IPS DF 6.9 (cell line): ENCODE measurements around the gene E2F2.
"Not testable (repeated sequence)": the region's sequence is repeated elsewhere in the genome, so short reads cannot be mapped to it uniquely, and the experiment has no call there.

Experiments
- DNase-seq: peaks from one replicate; pipeline ENCODE4 v3.0.0-alpha.2; 2013; ENCODE audit warnings: low read depth, low spot score
- H3K27ac ChIP-seq: one replicate; pipeline ENCODE4 v1.5.1; 2013; ENCODE audit warnings: low read length, control low read depth
- H3K27me3 ChIP-seq: 2 replicates; pipeline ENCODE4 v1.6.1; 2013; ENCODE audit warnings: mild to moderate bottlenecking, low read length; ENCODE audit not compliant: control insufficient read depth, insufficient read depth
- H3K36me3 ChIP-seq: 2 replicates; pipeline ENCODE4 v1.6.1; 2013; ENCODE audit warnings: low read length; ENCODE audit not compliant: control insufficient read depth, insufficient read depth
- H3K4me1 ChIP-seq: 2 replicates; pipeline ENCODE4 v1.6.1; 2013; ENCODE audit warnings: low read length; ENCODE audit not compliant: control insufficient read depth, insufficient read depth
- H3K4me3 ChIP-seq: 2 replicates; pipeline ENCODE4 v1.5.1; 2013; ENCODE audit warnings: mild to moderate bottlenecking, low read length
- H3K9me3 ChIP-seq: 2 replicates; pipeline ENCODE4 v1.6.1; 2013; ENCODE audit warnings: low read length, inconsistent platforms; ENCODE audit not compliant: control insufficient read depth, insufficient read depth
- WGBS: extraction: QIAGEN DNeasy Blood & Tissue Kit; methylation state at CpG from one replicate; pipeline ENCODE4 v1.1.7; 2013; ENCODE audit warnings: mixed read lengths, missing lambda C conversion rate; ENCODE audit not compliant: insufficient read length, insufficient coverage; 5-methylcytosine and 5-hydroxymethylcytosine counted together

E2F2 gene

DNA sequence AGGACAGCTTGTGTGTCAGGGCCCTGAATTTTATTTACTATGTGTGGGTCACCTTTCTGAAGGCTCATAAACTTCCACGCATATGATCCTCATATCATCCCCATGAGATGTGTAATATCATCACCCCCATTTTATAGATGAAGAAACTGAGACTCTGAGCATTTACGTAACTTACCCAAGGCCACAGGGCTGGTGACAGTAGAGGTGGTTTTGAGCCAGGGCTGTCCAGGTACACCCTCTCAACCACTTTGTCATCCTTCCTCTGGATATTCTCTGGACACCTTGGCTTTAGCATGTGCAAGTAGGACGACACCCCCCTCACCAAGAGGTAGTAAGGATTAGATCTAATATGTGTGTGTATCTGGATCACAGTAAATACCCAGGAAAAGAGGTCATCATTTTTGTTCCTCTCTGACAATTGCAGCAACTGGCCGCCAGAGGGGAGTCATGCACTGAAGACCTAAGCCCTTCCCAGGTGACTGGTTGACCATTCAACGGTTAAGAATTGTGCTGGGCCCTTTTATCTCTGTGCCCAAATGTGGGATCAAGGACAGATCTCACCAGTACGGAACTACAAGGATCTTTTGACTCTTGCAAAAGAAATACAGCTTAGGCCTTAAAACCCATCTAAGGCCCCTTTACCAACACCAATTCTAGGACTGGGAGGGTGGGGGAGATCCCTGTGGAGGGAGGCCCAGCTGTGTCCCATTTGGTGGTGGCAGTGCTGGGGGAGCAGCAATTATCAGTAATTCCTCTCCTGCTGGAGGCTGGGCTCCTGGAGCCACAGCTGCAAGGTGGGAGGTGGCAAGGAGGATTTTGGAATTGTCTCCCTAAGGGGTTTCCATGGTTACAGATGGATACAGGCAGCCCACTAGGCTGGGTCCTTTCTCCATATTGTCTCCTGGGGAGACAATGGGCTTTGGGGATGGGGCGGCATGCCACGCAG, 13.7 kb upstream of the E2F2 start:
- Histone ChIP-seq H3K27ac (no peak overlapping the region), H3K27me3 (no peaks in the 10 kb centered on the region), H3K4me3 (no peak overlapping the region), H3K36me3 (no peaks in the 10 kb centered on the region), H3K9me3 (no peaks in the 10 kb centered on the region), H3K4me1 (peaks cover 4% of the 10 kb centered on the region)
- no peak for DNase-seq
- no CpG with 5 or more reads among the region's 8 CpGs for WGBS

DNA sequence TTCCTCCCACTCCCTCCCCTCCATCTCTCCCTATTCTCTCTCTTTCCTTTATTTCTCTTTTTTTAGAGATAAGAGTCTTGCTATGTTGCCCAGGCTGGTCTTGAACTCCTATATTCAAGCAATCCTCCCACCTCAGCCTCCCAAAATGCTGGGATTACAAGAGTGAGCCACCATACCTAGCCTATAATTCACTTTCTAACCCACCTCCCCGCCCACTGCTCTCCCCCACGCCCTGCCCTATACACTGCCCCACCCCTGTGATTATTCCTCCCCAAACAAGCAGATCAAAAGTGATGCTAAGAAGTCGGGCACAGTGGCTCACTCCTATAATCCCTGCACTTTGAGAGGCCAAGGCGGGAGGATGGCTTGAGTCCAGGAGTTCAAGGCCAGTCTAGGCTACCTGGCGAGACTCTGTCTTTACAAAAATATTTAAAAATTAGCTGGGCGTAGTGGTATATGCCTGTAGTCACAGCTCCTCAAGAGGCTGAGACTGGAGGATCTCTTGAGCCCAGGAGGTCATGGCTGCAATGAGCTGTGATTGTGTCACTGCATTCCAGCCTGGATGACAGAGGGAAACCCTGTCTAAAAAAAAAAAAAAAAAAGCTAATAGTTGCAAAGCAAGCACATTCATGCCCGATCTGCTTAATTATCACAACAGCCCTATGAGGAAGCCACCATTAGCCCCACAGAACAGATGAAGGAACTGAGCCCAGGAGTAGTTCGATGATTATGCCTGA, 12.8 kb upstream of the E2F2 start:
- DNase-seq, result no peak
- Histone ChIP-seq H3K4me1 (peaks cover 4% of the 10 kb centered on the region), H3K27ac (no peak overlapping the region)

DNA sequence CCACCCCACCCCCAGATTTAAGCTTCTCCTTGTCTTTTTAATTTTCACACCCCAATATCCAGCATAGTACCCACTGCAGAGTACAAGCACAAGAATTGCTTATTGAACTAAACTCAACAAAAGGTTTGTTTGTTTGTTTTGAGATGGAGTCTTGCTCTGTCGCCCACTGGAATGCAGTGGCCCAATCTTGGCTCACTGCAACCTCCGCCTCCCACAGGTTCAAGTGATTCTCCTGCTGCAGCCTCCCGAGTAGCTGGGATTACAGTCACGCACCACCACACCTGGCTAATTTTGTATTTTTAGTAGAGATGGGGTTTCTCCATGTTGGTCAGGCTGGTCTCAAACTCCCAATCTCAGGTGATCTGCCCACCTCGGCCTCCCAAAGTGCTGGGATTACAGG, 11.9 kb upstream of the E2F2 start:
- not testable (repeated sequence) for H3K27ac ChIP-seq, H3K4me3 ChIP-seq, H3K4me1 ChIP-seq, H3K9me3 ChIP-seq, H3K36me3 ChIP-seq, H3K27me3 ChIP-seq, DNase-seq
- no CpG with 5 or more reads among the region's 5 CpGs for WGBS

More for the DNA sequence above, 12.8 kb upstream of the E2F2 start:
- H3K27me3 ChIP-seq, result no peaks in the 10 kb centered on the region
- no peak overlapping the region for H3K4me3 ChIP-seq
- no CpG with 5 or more reads among the region's 8 CpGs for WGBS
- no peaks in the 10 kb centered on the region for H3K9me3 ChIP-seq
- no peaks in the 10 kb centered on the region for H3K36me3 ChIP-seq

DNA sequence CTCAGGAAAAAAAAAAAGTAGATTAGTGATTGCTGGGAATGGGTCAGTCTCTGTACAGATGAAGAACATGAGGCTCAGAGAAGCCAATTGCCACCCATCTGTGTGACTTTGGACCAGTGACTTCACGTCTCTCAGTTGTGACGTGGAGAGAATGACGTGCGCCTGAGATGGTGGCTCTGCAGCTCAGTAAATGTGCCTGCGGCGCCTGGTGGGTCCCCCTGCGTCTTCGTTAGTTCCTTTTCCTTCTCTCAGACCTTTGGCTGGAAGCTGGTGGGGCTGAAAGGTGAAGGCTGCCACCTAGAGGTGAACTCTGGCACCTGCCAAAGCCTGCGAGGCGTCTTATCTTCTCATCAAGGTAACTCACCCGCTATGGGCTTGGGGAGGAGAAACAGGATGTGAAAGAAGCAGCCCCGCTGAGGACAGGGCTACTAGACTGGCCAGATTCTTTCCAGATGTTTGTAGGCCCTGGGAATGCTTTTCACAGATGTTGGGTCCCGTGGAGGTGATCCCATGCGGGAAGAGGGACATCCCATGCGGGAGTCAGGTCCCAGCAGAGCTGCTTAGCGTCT, 8.7 kb upstream of the E2F2 start:
- H3K27me3 ChIP-seq, result no peaks in the 10 kb centered on the region
- no peak overlapping the region for H3K27ac ChIP-seq
- H3K36me3 ChIP-seq, result no peaks in the 10 kb centered on the region
- DNase-seq, result no peak
- H3K4me1 ChIP-seq, result no peaks in the 10 kb centered on the region
- no peak overlapping the region for H3K4me3 ChIP-seq
- H3K9me3 ChIP-seq, result no peaks in the 10 kb centered on the region
- no CpG with 5 or more reads among the region's 16 CpGs for WGBS

DNA sequence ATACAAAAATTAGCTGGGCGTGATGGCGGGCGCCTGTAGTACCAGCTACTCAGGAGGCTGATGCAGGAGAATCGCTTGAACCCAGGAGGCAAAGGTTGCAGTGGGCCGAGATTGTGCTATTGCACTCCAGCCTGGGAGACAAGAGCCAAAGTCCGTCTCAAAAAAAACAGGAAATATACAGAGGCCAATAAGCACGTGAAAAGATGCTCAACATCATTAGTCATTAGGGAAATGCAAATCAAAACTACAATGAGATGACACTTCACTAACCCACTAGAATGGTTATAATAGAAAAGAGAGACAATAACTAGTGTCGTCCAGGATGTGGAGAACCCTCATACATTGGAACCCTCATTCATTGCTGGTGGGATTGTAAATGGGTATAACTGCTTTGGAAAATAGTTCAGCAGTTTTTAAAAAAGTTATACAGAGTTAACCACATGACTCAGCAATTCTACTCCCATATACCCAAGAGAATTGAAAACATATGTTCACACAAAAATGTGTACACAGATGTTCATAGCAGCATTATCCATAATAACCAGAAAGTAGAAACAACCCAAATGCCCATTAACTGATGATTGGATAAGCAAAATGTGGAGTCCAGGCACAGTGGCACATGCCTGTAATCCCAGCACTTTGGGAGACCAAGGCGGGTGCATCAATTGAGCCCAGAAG, 6.4 kb upstream of the E2F2 start:
- no CpG with 5 or more reads among the region's 9 CpGs for WGBS
- no peaks in the 10 kb centered on the region for H3K4me1 ChIP-seq
- no peak for DNase-seq
- no peaks in the 10 kb centered on the region for H3K27me3 ChIP-seq
- H3K27ac ChIP-seq, result no peak overlapping the region
- H3K36me3 ChIP-seq, result no peaks in the 10 kb centered on the region
- H3K4me3 ChIP-seq, result no peak overlapping the region
- no peaks in the 10 kb centered on the region for H3K9me3 ChIP-seq

DNA sequence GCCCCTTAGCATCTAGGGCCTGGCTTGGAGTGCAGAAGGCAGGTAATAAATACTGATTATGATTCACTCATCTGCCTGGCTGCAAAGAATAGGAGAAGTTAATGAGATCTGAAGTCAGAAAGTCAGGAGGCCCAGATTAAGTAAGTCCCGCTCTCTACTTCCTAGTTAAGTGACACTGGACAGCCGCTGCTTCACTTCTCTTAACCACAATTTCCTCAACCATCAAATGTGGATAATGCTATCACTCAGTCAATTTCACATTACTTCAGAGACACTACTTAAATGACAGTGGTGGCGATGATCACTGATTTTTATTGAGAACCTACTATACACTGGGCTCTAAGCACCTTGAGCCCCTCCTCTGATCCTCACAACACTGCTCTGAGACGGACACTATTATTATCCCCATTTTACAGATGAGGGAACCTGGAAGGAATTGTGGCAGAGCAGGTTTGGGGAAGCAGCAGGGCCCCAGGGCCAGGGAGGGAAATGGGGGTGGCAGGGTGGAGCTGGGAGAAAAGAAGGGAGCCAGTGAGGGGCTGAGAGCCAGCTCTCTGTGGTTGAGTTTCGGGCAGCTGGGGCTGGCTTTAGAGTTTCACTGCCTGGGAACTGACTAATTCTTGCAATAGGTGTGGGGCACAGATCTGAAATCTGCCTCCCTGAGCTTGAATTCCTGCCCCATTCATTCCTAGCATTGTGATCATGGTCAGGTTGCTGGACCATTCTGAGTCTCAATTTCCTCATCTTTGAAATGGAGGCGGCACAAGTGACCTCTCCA, 2.4 kb upstream of the E2F2 start:
- no peak overlapping the region for H3K4me3 ChIP-seq
- H3K36me3 ChIP-seq, result no peaks in the 10 kb centered on the region
- H3K27ac ChIP-seq, result no peak overlapping the region

DNA sequence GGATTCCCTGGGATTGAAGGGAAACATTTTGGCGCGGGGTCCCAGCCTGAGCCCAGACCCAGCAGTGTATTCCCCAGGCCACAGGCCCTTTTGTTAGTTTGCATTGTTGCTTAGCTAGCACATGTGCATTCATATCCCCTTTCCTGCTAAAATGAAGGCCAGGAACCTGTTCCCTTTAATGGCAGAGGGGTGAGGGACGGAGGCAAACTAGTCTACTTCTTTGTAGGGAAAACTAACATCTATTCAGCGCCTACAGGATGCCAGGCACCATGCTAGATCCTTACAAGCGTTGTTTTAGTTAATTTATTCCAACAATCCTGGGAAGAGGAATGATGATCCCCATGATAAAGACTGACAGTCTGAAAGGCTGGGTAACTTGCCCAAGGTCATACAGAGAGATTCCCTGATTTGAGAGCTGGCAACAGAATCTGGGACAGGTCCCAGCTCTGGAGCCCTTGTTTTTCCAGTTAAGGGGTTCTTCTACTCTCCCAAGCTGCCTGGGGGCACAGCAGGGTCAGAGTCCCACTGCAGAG, 595 bp upstream of the E2F2 start:
- no peaks in the 10 kb centered on the region for H3K36me3 ChIP-seq
- no peak overlapping the region; the same call in 1 of the 2 replicates for H3K4me3 ChIP-seq
- DNase-seq, result no peak
- H3K27me3 ChIP-seq, result peaks cover 5% of the 10 kb centered on the region; the same call in 1 of the 2 replicates
- WGBS, result no CpG with 5 or more reads among the region's 5 CpGs
- peaks cover 4% of the 10 kb centered on the region; the same call in 1 of the 2 replicates for H3K4me1 ChIP-seq
- no peaks in the 10 kb centered on the region for H3K9me3 ChIP-seq
- H3K27ac ChIP-seq, result no peak overlapping the region

More for the DNA sequence above, 2.4 kb upstream of the E2F2 start:
- no peak for DNase-seq
- peaks cover 5% of the 10 kb centered on the region; the same call in 1 of the 2 replicates for H3K27me3 ChIP-seq
- peaks cover 4% of the 10 kb centered on the region; the same call in 1 of the 2 replicates for H3K4me1 ChIP-seq
- H3K9me3 ChIP-seq, result no peaks in the 10 kb centered on the region
- WGBS, result no CpG with 5 or more reads among the region's 6 CpGs

DNA sequence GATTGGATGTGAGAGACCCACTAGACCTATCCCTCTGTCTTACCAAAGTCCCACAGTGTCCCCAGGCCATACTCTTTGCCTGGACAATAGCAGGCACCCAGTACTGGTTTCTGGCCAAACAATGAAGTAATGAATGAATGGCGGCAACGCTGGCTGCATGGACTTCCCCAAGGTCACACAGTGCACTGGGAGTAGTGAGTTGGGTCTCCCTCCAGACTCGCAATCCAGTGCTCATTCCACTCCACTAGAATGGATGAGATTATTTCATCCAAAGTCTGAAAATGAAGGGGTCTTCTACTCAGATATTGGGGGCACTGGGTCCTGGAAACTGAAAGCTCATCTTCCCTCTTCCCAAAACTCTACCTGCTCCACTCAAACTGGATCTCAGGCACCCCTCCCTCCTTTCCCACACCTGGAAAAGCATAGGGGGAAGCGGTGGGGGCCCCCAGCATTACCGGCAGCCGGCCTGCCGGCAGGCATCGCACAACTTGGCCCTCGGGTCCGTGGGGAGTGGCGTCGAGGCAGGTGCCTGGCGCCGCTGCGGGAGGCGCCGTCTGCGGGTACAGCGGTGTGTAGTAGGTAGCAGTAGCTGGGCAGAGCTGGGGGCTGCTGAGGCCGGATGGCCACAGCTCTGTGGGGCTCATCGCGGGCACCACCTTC, 816 bp downstream of the E2F2 start:
- WGBS, result no CpG with 5 or more reads among the region's 22 CpGs
- H3K27ac ChIP-seq, result no peak overlapping the region
- H3K4me1 ChIP-seq, result peaks cover 5% of the 10 kb centered on the region; the same call in 1 of the 2 replicates
- DNase-seq, result no peak
- peak overlapping the region; percentile 52; the same call in 1 of the 2 replicates for H3K4me3 ChIP-seq
- no peaks in the 10 kb centered on the region for H3K36me3 ChIP-seq
- peaks cover 5% of the 10 kb centered on the region; the same call in 1 of the 2 replicates for H3K27me3 ChIP-seq
- no peaks in the 10 kb centered on the region for H3K9me3 ChIP-seq
